ENCODE results near the gene SUGCT. TPM values are rescaled to one million over a fixed set of nuclear protein-coding genes. Genes with fewer than 3 reads are reported as not detected.

Gene SUGCT
- 9.8 TPM for total RNA-seq

DNA sequence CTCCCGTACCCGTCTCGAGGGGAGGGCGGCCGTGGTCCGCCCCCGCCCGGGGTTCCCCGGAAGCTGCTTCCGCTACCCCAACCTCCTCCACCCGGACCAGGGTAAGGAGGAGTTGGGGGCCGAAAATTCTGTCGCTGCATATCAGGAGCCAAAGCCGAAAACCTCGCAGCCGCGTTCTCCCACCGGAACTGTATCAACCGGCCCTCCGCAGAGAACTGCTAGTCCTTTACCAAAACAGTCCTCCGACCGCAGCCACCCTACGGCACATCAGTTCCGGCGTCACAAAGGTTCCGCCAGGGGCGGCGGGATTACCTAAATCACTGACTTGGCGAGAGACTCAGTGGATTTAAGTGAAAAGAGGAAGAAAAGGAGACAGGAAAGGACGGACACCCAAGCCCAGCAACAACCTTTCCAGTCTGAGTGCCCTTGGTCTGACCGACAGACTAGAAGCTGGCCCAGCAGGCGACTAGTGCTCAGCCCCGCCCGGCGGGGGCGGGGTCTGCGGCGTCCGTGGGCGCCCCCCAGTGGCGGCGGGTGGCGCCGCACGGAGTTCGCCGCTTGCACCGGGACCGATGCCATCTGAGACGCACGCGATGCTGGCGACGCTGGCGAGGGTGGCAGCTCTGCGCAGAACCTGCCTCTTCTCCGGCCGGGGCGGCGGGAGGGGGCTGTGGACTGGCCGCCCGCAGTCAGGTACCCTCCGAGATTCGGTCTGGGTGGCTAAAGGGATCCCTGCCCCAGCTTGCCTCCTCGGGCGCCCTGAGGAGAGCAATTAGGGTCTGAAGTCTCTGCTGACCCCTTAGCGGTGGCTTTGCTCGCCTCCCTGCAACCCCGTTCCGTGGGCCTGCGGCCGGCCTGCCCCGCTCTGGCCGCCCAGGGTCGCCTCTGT, at the start of gene SUGCT, which contains the start of gene MPLKIP:
TSS of gene SUGCT (plus strand) at position 578 of the 889 bp plus-strand sequence.
TSS of gene MPLKIP (minus strand) at position 195 of the 889 bp plus-strand sequence. CDS start at position 140, 55 bp downstream.
- peak within 1 kb of the TSS; percentile 70 to 89 for H3K4me3 ChIP-seq
- H3K4me1 ChIP-seq: peaks cover 0 to 19% of the 10 kb centered on the region in 2 donors
- TF ChIP-seq CTCF (IDR thresholded peaks at IDR 0.05): peak; percentile 87 to 99 (median 97)
- peak; percentile 30 to 90 for DNase-seq (ENCODE audit: low spot score in 2 of 2)
- intact Hi-C loops (cut with DNase I): loop anchor here (1.0 to 5.0 kb wide), 2 partner anchors 185 to 512 kb away; partner anchors contain the start of gene RALA
- H3K27ac ChIP-seq: peak within 1 kb of the TSS; percentile 87 to 90
- no peaks in the 10 kb centered on the region for H3K9me3 ChIP-seq
- H3K36me3 ChIP-seq: no peaks in the 10 kb centered on the region
- no peaks in the 10 kb centered on the region for H3K27me3 ChIP-seq

- H3K36me3 ChIP-seq: peaks cover 35 to 71% of the 10 kb centered on the region in 2 donors
- H3K9me3 ChIP-seq: no peaks in the 10 kb centered on the region
- no peaks in the 10 kb centered on the region for H3K4me1 ChIP-seq
- no peak overlapping the region for H3K27ac ChIP-seq
- TF ChIP-seq CTCF (IDR thresholded peaks at IDR 0.05): no peak
- no peak for DNase-seq (ENCODE audit: low spot score in 2 of 2)
- no peak overlapping the region for H3K4me3 ChIP-seq
- intact Hi-C loops (cut with DNase I): no loop called here
- no peaks in the 10 kb centered on the region for H3K27me3 ChIP-seq
Observed at GRCh38 chr7:40092182-40092581, 42.6 kb upstream of the SUGCT start.

DNA sequence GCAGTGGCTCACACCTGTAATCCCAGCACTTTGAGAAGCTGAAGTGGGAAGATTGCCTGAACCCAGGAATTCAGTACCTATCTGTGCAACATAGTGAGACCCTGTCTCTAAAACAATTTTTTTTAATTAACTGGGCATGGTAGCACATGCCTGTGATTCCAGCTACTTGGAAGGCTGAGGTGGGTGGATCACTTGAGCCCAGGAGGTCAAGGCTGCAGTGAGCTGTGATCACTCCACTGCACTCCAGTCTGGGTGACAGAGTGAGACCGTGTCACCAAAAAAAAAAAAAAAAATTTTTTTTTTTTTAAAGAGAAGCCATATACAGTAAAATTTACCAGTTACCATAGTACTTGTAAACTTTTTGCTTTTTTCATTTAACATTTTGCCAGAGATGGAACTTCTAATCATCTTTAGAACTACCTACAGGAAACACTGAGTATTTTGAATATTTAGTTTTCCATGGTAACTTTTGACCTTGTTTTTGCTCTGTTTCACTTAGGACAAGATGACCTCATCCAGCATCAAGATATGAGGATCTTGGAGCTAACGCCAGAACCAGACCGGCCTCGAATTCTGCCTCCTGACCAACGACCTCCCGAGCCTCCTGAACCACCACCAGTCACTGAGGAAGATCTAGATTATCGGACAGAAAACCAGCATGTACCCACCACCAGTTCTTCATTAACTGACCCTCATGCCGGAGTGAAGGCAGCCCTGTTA, 41.0 kb upstream of the SUGCT start:
- intact Hi-C loops (cut with DNase I): no loop called here
- TF ChIP-seq CTCF (IDR thresholded peaks at IDR 0.05): no peak
- no peaks in the 10 kb centered on the region for H3K27me3 ChIP-seq

GRCh38 chr7:40095230-40095629, 39.6 kb upstream of the SUGCT start:
- no peak overlapping the region for H3K4me3 ChIP-seq
- no peaks in the 10 kb centered on the region for H3K27me3 ChIP-seq
- no peak for TF ChIP-seq CTCF (IDR thresholded peaks at IDR 0.05)
- no peak for DNase-seq (ENCODE audit: low spot score in 2 of 2)
- H3K9me3 ChIP-seq: no peaks in the 10 kb centered on the region
- intact Hi-C loops (cut with DNase I): no loop called here
- H3K4me1 ChIP-seq: peaks cover 0 to 3% of the 10 kb centered on the region in 2 donors
- no peak overlapping the region for H3K27ac ChIP-seq
- peaks cover 21 to 44% of the 10 kb centered on the region in 2 donors for H3K36me3 ChIP-seq

More for the DNA sequence above, 41.0 kb upstream of the SUGCT start:
- no peak overlapping the region for H3K27ac ChIP-seq
- H3K4me1 ChIP-seq: peaks cover 0 to 3% of the 10 kb centered on the region in 2 donors
- no peak overlapping the region for H3K4me3 ChIP-seq
- DNase-seq (ENCODE audit: low spot score in 2 of 2): no peak
- H3K9me3 ChIP-seq: no peaks in the 10 kb centered on the region
- peaks cover 28 to 59% of the 10 kb centered on the region in 2 donors for H3K36me3 ChIP-seq

- Histone ChIP-seq H3K27ac (no peak overlapping the region), H3K4me3 (no peak overlapping the region), H3K4me1 (peaks cover 0 to 3% of the 10 kb centered on the region in 2 donors), H3K9me3 (no peaks in the 10 kb centered on the region), H3K36me3 (peaks cover 18 to 39% of the 10 kb centered on the region in 2 donors), H3K27me3 (no peaks in the 10 kb centered on the region)
- no peak for DNase-seq (ENCODE audit: low spot score in 2 of 2)
- intact Hi-C loops (cut with DNase I): no loop called here
- no peak for TF ChIP-seq CTCF (IDR thresholded peaks at IDR 0.05)
Observed at GRCh38 chr7:40095695-40096327, 39.0 kb upstream of the SUGCT start.
